ENCODE measurements around the gene SMC1B.
"Not testable (repeated sequence)": the region's sequence is repeated elsewhere in the genome, so short reads cannot be mapped to it uniquely, and the experiment has no call there.

The SMC1B gene

GRCh38 chr22:45295492-45295891, 117.9 kb downstream of the SMC1B start:
- no peak for TF ChIP-seq CTCF (IDR thresholded peaks at IDR 0.05; ENCODE audit: insufficient read depth, low read depth, low read length, missing control alignments)
- no peak overlapping the region for H3K4me3 ChIP-seq (ENCODE audit: low read length)
- DNase-seq (ENCODE audit: low read depth): no peak

- H3K4me3 ChIP-seq (ENCODE audit: low read length); DNase-seq (ENCODE audit: low read depth): not testable (repeated sequence)
These were observed 118.4 kb downstream of the SMC1B start for GRCh38 chr22:45295004-45295403.

All from epithelial cell of esophagus (primary cell).